ENCODE results near the gene MIAT. TPM values are rescaled to one million over a fixed set of nuclear protein-coding genes. Genes with fewer than 3 reads are reported as not detected.

MIAT gene
- total RNA-seq, 1 experiment from 2014 or later = 0.41 TPM

DNA sequence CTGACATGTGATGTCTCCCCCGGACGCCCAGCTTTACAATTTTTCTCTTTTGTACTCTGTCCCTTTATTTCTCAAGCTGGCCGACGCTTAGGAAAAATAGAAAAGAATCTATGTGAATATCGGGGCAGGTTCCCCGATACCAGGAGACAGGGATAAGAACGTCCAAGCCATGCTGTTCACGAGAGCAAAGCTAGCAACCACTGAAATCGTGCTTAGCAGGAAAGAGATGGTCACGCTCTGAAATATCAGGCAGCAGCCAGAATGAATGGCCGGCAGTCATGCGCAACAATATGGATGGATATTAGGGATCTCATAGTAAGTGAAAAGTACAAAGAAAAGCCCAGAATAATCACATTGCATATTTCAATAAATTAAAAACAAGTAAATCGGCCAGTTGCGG is 43.1 kb upstream of the MIAT start:
- Mint-ChIP-seq H3K27me3 (ENCODE audit: insufficient read depth, unreplicated experiment) (peaks cover 6% of the 10 kb centered on the region), H3K36me3 (ENCODE audit: insufficient read depth, unreplicated experiment) (peaks cover 4% of the 10 kb centered on the region), H3K4me1 (ENCODE audit: low read depth, unreplicated experiment) (no peaks in the 10 kb centered on the region), H3K4me3 (ENCODE audit: unreplicated experiment) (no peak overlapping the region), H3K27ac (ENCODE audit: unreplicated experiment) (no peak overlapping the region), H3K9me3 (ENCODE audit: unreplicated experiment) (no peaks in the 10 kb centered on the region)
- Histone ChIP-seq H3K27me3 (replicated peaks; ENCODE audit: control insufficient read depth, insufficient read depth, low read length) (no peaks in the 10 kb centered on the region), H3K4me3 (ENCODE audit: low read depth, low read length) (no peak overlapping the region), H3K4me1 (no peaks in the 10 kb centered on the region), H3K9me3 (no peaks in the 10 kb centered on the region), H3K36me3 (ENCODE audit: control insufficient read depth, insufficient read depth, low read length) (no peaks in the 10 kb centered on the region)
- intact Hi-C loops (cut with micrococcal nuclease; ENCODE audit: unreplicated experiment) = no loop called here
- POLR2A ChIA-PET = no interaction called here
- BruUV-seq (replicated peaks) = no TSS peak
- TF ChIP-seq, protein P1, sequence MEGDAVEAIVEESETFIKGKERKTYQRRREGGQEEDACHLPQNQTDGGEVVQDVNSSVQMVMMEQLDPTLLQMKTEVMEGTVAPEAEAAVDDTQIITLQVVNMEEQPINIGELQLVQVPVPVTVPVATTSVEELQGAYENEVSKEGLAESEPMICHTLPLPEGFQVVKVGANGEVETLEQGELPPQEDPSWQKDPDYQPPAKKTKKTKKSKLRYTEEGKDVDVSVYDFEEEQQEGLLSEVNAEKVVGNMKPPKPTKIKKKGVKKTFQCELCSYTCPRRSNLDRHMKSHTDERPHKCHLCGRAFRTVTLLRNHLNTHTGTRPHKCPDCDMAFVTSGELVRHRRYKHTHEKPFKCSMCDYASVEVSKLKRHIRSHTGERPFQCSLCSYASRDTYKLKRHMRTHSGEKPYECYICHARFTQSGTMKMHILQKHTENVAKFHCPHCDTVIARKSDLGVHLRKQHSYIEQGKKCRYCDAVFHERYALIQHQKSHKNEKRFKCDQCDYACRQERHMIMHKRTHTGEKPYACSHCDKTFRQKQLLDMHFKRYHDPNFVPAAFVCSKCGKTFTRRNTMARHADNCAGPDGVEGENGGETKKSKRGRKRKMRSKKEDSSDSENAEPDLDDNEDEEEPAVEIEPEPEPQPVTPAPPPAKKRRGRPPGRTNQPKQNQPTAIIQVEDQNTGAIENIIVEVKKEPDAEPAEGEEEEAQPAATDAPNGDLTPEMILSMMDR (IDR thresholded peaks at IDR 0.05; ENCODE audit: insufficient read depth in 1 of 2, low read depth in 1 of 2, low read length in 1 of 2, severe bottlenecking in 1 of 2, unreplicated experiment in 1 of 2) = no peak
- CTCF ChIA-PET = no interaction called here
- no peak for DNase-seq

DNA sequence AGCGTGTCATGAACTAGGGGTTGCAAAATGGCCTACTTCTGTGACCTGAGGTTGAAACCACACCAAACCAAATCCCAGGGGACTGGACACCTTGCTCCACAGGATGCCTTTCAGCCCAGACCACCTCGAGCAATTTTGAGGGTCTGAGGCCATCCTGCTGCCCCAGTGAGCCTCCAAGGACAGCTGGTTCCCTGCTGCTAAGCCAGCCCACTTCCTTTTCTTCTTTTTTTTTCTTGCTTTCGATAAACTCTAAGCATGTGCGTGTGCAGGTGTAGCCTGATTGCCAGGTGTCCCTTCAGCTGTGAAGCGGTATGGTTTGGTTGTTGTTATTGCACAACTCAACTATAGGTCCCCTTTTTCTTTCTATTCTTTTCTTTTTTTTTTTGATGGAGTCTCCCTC is 42.2 kb upstream of the MIAT start:
- Histone ChIP-seq H3K4me3 (ENCODE audit: low read depth, low read length) (no peak overlapping the region), H3K36me3 (ENCODE audit: control insufficient read depth, insufficient read depth, low read length) (no peaks in the 10 kb centered on the region), H3K4me1 (no peaks in the 10 kb centered on the region), H3K9me3 (no peaks in the 10 kb centered on the region), H3K27me3 (replicated peaks; ENCODE audit: control insufficient read depth, insufficient read depth, low read length) (no peaks in the 10 kb centered on the region)
- peaks cover 4% of the 10 kb centered on the region for H3K27me3 Mint-ChIP-seq (ENCODE audit: insufficient read depth, unreplicated experiment)
- POLR2A ChIA-PET = no interaction called here
- DNase-seq = no peak
- BruUV-seq (replicated peaks) = no TSS peak
- H3K27ac Mint-ChIP-seq (ENCODE audit: unreplicated experiment) = no peak overlapping the region
- CTCF ChIA-PET = interaction anchor here (0.7 kb wide), 1 partner anchor 105 kb away, joined by 3 read pairs; no protein-coding TSS in a partner anchor
- peaks cover 4% of the 10 kb centered on the region for H3K36me3 Mint-ChIP-seq (ENCODE audit: insufficient read depth, unreplicated experiment)
- intact Hi-C loops (cut with micrococcal nuclease; ENCODE audit: unreplicated experiment) = no loop called here
- H3K4me3 Mint-ChIP-seq (ENCODE audit: unreplicated experiment) = no peak overlapping the region
- no peaks in the 10 kb centered on the region for H3K4me1 Mint-ChIP-seq (ENCODE audit: low read depth, unreplicated experiment)
- H3K9me3 Mint-ChIP-seq (ENCODE audit: unreplicated experiment) = no peaks in the 10 kb centered on the region
- TF ChIP-seq, protein P1 (IDR thresholded peaks at IDR 0.05; ENCODE audit: insufficient read depth in 1 of 2, low read depth in 1 of 2, low read length in 1 of 2, severe bottlenecking in 1 of 2, unreplicated experiment in 1 of 2) = no peak

DNA sequence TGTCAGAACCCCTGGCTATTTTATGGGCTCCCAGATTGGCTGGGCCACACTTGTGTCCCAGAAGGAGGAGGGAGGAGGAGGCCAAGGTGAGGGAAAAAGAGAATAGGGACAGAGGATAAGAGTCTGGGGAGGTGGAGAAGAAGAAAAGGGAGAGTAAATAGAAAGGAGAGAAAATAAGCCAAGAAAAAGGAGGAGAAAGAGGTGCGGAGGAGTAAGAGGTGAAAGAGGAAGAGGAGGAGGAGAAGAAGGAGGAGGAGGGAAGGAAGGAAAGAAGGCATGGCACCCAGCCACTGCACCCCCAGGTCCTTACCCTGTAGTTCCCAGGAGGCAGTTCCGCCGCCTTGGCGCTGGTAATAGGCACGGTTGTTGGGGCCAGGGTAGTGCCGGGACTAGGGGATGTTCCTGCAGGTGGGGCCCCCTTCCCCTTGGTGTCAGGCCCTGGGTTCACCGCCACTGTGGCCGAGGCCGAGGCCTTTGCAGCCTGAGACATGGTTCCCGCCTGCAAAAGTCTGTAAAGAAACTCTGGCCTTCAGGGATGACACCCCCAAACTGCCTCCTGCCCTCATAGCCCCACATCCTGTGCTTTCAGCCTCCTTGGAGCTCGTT is 41.5 kb upstream of the MIAT start:
- no TSS peak for BruUV-seq (replicated peaks)
- ChIA-PET POLR2A (no interaction called here), CTCF (interaction anchor here (0.7 kb wide), 1 partner anchor 105 kb away, joined by 3 read pairs; no protein-coding TSS in a partner anchor)
- H3K4me3 Mint-ChIP-seq (ENCODE audit: unreplicated experiment) = no peak overlapping the region
- H3K4me1 ChIP-seq = no peaks in the 10 kb centered on the region
- no peak for DNase-seq
- intact Hi-C loops (cut with micrococcal nuclease; ENCODE audit: unreplicated experiment) = no loop called here
- H3K4me1 Mint-ChIP-seq (ENCODE audit: low read depth, unreplicated experiment) = no peaks in the 10 kb centered on the region
- H3K36me3 ChIP-seq (ENCODE audit: control insufficient read depth, insufficient read depth, low read length) = no peaks in the 10 kb centered on the region
- no peak overlapping the region for H3K27ac Mint-ChIP-seq (ENCODE audit: unreplicated experiment)
- no peaks in the 10 kb centered on the region for H3K27me3 ChIP-seq (replicated peaks; ENCODE audit: control insufficient read depth, insufficient read depth, low read length)
- H3K4me3 ChIP-seq (ENCODE audit: low read depth, low read length) = no peak overlapping the region
- peaks cover 4% of the 10 kb centered on the region for H3K27me3 Mint-ChIP-seq (ENCODE audit: insufficient read depth, unreplicated experiment)
- peaks cover 4% of the 10 kb centered on the region for H3K36me3 Mint-ChIP-seq (ENCODE audit: insufficient read depth, unreplicated experiment)
- H3K9me3 ChIP-seq = no peaks in the 10 kb centered on the region
- TF ChIP-seq, protein P1 (IDR thresholded peaks at IDR 0.05; ENCODE audit: insufficient read depth in 1 of 2, low read depth in 1 of 2, low read length in 1 of 2, severe bottlenecking in 1 of 2, unreplicated experiment in 1 of 2) = no peak
- H3K9me3 Mint-ChIP-seq (ENCODE audit: unreplicated experiment) = no peaks in the 10 kb centered on the region
